OCI-LY1 (cell line): ENCODE data around the gene KCNMA1.

ENCODE experiments used
- EZH2 ChIP-seq: fragments of 200-600 bp; sonication (generic), shearing (Covaris generic); IDR thresholded peaks from 2 replicates; pipeline ENCODE4 v1.8.0; 2017; ENCODE audit warnings: borderline replicate concordance, mixed run types, mild to moderate bottlenecking, antibody characterized with exemption, low read length, moderate library complexity, mixed read lengths
- TF ChIP-seq, protein P1 (sequence below): fragments of 200-600 bp; sonication (generic), shearing (Covaris generic); IDR thresholded peaks from 2 replicates; pipeline ENCODE4 v1.5.1; 2017; ENCODE audit warnings: mild to moderate bottlenecking, antibody characterized with exemption, low read length, moderate library complexity, mixed read lengths

DNA sequence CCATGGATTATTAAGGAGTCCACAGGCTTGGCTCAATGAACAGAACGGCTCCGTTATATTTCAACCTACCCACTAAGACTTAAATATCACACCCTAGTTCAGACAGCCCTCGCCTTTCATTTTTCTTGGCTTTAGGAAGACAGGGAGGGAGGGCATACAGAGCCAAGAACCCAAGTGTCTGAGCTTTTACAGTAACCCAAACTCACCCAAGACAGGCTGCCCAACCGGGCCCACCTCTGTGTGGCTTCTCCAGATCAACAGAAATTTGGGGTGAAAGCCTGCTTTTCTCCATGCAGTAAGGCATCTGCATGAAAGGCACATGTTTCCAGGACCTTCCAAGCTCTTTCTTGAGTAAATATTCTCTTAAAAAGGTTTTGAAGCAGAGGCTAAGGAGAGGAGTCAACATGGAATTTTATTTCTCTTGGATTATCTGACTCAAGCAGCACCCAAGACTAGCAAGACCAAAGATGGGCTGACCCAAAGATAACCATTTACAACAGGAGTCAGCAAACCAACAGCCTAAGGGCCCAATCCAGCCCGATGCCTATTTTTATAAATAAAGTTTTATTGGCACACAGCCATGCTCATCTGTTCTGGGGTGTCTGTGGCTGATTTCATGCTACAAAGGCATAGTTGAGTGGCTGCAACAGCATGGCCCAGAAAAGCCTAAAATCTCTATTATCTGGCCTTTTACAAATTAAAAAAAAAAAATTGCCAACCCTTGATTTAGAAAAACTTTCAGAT is 90.1 kb downstream of the KCNMA1 start:
- TF ChIP-seq, protein P1, sequence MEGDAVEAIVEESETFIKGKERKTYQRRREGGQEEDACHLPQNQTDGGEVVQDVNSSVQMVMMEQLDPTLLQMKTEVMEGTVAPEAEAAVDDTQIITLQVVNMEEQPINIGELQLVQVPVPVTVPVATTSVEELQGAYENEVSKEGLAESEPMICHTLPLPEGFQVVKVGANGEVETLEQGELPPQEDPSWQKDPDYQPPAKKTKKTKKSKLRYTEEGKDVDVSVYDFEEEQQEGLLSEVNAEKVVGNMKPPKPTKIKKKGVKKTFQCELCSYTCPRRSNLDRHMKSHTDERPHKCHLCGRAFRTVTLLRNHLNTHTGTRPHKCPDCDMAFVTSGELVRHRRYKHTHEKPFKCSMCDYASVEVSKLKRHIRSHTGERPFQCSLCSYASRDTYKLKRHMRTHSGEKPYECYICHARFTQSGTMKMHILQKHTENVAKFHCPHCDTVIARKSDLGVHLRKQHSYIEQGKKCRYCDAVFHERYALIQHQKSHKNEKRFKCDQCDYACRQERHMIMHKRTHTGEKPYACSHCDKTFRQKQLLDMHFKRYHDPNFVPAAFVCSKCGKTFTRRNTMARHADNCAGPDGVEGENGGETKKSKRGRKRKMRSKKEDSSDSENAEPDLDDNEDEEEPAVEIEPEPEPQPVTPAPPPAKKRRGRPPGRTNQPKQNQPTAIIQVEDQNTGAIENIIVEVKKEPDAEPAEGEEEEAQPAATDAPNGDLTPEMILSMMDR, result no peak
- no peak for TF ChIP-seq EZH2
